Stimulated activated memory B cell treated with anti-CD40 and anti-IgM and Interleukin-4, amounts not matched to agents 10 μg/mL and 1 μg/mL and 100 μg/mL, for 72 hours (primary cell): ENCODE measurements around the gene TRAPPC3L.

Experiments used
- ATAC-seq: fragments of 150-1000 bp; cut with Tn5 transposase; 2 replicates; pipeline ENCODE4 v1.10.0; 2021
- H3K27ac Mint-ChIP-seq: one replicate; pipeline ENCODE4 v1.8.0; 2022; ENCODE audit warnings: mild to moderate bottlenecking, mixed read lengths
- H3K27me3 Mint-ChIP-seq: one replicate; pipeline ENCODE4 v1.8.0; 2022; ENCODE audit warnings: mixed read lengths
- H3K36me3 Mint-ChIP-seq: one replicate; pipeline ENCODE4 v1.8.0; 2022; ENCODE audit warnings: mixed read lengths
- H3K4me1 Mint-ChIP-seq: one replicate; pipeline ENCODE4 v1.8.0; 2022; ENCODE audit warnings: mixed read lengths
- H3K4me3 Mint-ChIP-seq: one replicate; pipeline ENCODE4 v1.8.0; 2022; ENCODE audit warnings: mild to moderate bottlenecking, moderate library complexity, mixed read lengths
- H3K9me3 Mint-ChIP-seq: one replicate; pipeline ENCODE4 v1.8.0; 2022; ENCODE audit warnings: mixed read lengths

The TRAPPC3L gene

DNA sequence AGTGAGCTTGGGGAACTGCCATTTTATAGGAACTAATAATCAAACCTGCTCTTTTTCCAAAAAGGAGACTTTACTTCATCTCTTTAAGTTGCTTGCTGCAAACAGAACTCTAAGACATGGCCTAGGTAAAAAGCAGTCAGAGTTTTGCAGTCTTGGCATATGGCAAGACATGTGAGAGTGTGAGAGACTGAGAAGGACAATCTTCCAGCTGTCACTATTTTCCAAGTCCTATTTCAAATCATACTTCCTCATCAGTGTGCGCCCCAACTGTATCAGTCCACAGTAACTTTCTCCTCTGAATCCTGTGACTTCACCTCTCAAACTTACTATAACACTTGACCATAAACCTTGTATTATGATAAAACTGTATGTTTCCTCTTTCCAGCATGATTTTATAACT is 74.0 kb downstream of the TRAPPC3L start:
- H3K4me3 Mint-ChIP-seq, result no peak overlapping the region
- peak overlapping the region; percentile 19 for H3K27ac Mint-ChIP-seq
- no peaks in the 10 kb centered on the region for H3K9me3 Mint-ChIP-seq
- peaks cover 51% of the 10 kb centered on the region for H3K4me1 Mint-ChIP-seq
- no peaks in the 10 kb centered on the region for H3K36me3 Mint-ChIP-seq
- no peak for ATAC-seq
- no peaks in the 10 kb centered on the region for H3K27me3 Mint-ChIP-seq

DNA sequence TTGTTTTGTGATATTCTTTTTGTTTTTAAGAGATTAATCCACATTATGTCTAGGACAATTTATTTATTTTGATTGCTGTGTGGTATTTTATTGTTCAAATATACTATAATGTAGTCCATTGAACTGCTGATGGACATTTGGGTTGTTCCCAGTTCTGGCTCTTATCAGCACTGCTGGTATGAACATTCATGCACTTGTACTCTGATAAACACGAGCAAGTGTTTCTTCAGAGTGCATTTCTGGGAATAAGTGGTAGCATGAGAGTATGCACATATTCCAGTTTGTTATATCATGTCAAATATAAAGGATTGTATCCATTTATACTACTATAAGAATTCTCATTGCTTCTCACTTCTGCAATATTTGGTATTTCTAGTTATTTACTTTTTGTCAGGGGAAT is 77.2 kb downstream of the TRAPPC3L start:
- ATAC-seq, result no peak
- Mint-ChIP-seq H3K4me1 (peaks cover 51% of the 10 kb centered on the region), H3K9me3 (no peaks in the 10 kb centered on the region), H3K27ac (peak overlapping the region; percentile 25), H3K27me3 (no peaks in the 10 kb centered on the region), H3K4me3 (no peak overlapping the region), H3K36me3 (no peaks in the 10 kb centered on the region)

DNA sequence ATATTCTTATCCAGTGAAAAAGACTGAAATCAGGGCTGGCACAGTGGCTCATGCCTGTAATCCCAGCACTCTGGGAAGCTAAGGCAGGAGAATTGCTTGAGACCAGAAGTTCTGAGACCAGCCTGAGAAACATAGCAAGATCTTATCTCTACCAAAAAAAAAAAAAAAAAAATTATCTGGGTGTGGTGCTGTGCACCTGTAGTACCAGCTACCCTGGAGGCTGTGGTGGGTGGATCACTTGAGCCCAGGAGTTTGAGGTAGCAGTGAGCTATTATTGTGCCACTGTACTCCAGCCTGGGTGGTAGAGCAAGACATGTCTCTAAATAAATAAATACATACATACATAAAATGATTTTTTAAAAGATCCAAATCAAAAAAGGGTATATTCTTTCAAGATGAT is 78.0 kb downstream of the TRAPPC3L start:
- Mint-ChIP-seq H3K4me3 (no peak overlapping the region), H3K4me1 (peaks cover 48% of the 10 kb centered on the region), H3K9me3 (no peaks in the 10 kb centered on the region), H3K27ac (peak overlapping the region; percentile 70), H3K27me3 (no peaks in the 10 kb centered on the region), H3K36me3 (no peaks in the 10 kb centered on the region)
- peak; percentile 29 for ATAC-seq

- H3K27me3 Mint-ChIP-seq, result no peaks in the 10 kb centered on the region
- H3K4me1 Mint-ChIP-seq, result peaks cover 48% of the 10 kb centered on the region
- peak overlapping the region; percentile 70 for H3K27ac Mint-ChIP-seq
- no peaks in the 10 kb centered on the region for H3K9me3 Mint-ChIP-seq
- ATAC-seq, result no peak
- no peaks in the 10 kb centered on the region for H3K36me3 Mint-ChIP-seq
- no peak overlapping the region for H3K4me3 Mint-ChIP-seq
Measured at GRCh38 chr6:116467096-116467495, 78.4 kb downstream of the TRAPPC3L start.

GRCh38 chr6:116465246-116465645 is 80.2 kb downstream of the TRAPPC3L start:
- no peaks in the 10 kb centered on the region for H3K9me3 Mint-ChIP-seq
- peaks cover 60% of the 10 kb centered on the region for H3K4me1 Mint-ChIP-seq
- no peaks in the 10 kb centered on the region for H3K27me3 Mint-ChIP-seq
- H3K27ac Mint-ChIP-seq, result peak overlapping the region; percentile 81
- H3K36me3 Mint-ChIP-seq, result no peaks in the 10 kb centered on the region
- ATAC-seq, result peak; percentile 73
- peak overlapping the region; percentile 11 for H3K4me3 Mint-ChIP-seq

- H3K9me3 Mint-ChIP-seq, result no peaks in the 10 kb centered on the region
- H3K27ac Mint-ChIP-seq, result no peak overlapping the region
- ATAC-seq, result no peak
- H3K36me3 Mint-ChIP-seq, result no peaks in the 10 kb centered on the region
- H3K27me3 Mint-ChIP-seq, result no peaks in the 10 kb centered on the region
- H3K4me3 Mint-ChIP-seq, result no peak overlapping the region
- peaks cover 54% of the 10 kb centered on the region for H3K4me1 Mint-ChIP-seq
Measured at GRCh38 chr6:116463301-116463700, 82.2 kb downstream of the TRAPPC3L start.

GRCh38 chr6:116461932-116462885 is 83.3 kb downstream of the TRAPPC3L start:
- no peaks in the 10 kb centered on the region for H3K36me3 Mint-ChIP-seq
- peak; percentile 91 for ATAC-seq
- H3K4me1 Mint-ChIP-seq, result peaks cover 44% of the 10 kb centered on the region
- peak overlapping the region; percentile 82 for H3K4me3 Mint-ChIP-seq
- H3K9me3 Mint-ChIP-seq, result no peaks in the 10 kb centered on the region
- peak overlapping the region; percentile 88 for H3K27ac Mint-ChIP-seq
- no peaks in the 10 kb centered on the region for H3K27me3 Mint-ChIP-seq

DNA sequence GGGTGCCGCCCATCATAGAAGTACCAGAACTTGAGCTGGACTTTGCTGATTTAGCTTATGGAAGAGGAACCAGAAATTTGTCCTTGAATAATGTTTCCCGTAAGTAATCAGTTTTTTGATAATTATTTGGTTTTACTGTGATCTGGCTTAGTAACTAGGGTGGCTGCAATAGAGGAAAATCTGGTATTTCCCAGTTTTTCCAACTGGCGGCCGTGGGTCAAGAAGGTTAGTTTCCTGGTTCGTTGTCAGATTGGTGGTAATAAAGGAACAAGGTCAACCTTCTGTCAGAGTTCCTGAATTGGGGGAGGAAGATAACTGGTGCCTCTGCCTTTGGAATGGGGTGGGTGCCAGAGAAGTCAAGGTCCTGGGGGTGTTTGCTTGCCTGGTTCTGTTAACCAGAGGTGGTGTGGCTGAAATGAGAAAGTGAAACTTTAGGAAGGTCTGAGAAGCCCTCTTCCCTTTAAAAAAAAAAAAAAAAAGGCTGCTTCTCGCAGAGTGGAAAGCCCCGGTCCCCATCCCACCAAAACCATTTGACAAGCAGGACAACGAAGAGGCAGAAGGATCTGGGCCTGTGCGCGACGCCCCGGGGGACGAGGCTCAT is 84.1 kb downstream of the TRAPPC3L start, which contains the start of gene CALHM6:
Gene CALHM6 (plus strand): TSS at position 45 of the 601 bp plus-strand sequence. CDS start 555 bp downstream, at position 600.
- Mint-ChIP-seq H3K36me3 (no peaks in the 10 kb centered on the region), H3K4me1 (peaks cover 37% of the 10 kb centered on the region), H3K4me3 (peak within 1 kb of the TSS; percentile 82), H3K9me3 (no peaks in the 10 kb centered on the region), H3K27ac (peak within 1 kb of the TSS; percentile 88), H3K27me3 (no peaks in the 10 kb centered on the region)
- ATAC-seq, result no peak

- Mint-ChIP-seq H3K36me3 (no peaks in the 10 kb centered on the region), H3K9me3 (no peaks in the 10 kb centered on the region), H3K27ac (no peak overlapping the region), H3K4me3 (no peak overlapping the region), H3K27me3 (no peaks in the 10 kb centered on the region), H3K4me1 (peaks cover 23% of the 10 kb centered on the region)
- ATAC-seq, result no peak
Measured at GRCh38 chr6:116459927-116460326, 85.6 kb downstream of the TRAPPC3L start.

GRCh38 chr6:116458264-116458663 is 87.2 kb downstream of the TRAPPC3L start:
- no peak for ATAC-seq
- Mint-ChIP-seq H3K36me3 (no peaks in the 10 kb centered on the region), H3K9me3 (no peaks in the 10 kb centered on the region), H3K4me1 (peaks cover 11% of the 10 kb centered on the region), H3K27ac (no peak overlapping the region), H3K4me3 (no peak overlapping the region), H3K27me3 (no peaks in the 10 kb centered on the region)

GRCh38 chr6:116456927-116457326 is 88.6 kb downstream of the TRAPPC3L start:
- H3K36me3 Mint-ChIP-seq, result no peaks in the 10 kb centered on the region
- no peak overlapping the region for H3K4me3 Mint-ChIP-seq
- no peak overlapping the region for H3K27ac Mint-ChIP-seq
- peaks cover 11% of the 10 kb centered on the region for H3K4me1 Mint-ChIP-seq
- ATAC-seq, result no peak
- no peaks in the 10 kb centered on the region for H3K27me3 Mint-ChIP-seq
- no peaks in the 10 kb centered on the region for H3K9me3 Mint-ChIP-seq

GRCh38 chr6:116456106-116456505 is 89.4 kb downstream of the TRAPPC3L start:
- no peak overlapping the region for H3K27ac Mint-ChIP-seq
- no peak overlapping the region for H3K4me3 Mint-ChIP-seq
- H3K9me3 Mint-ChIP-seq, result no peaks in the 10 kb centered on the region
- no peak for ATAC-seq
- H3K27me3 Mint-ChIP-seq, result no peaks in the 10 kb centered on the region
- H3K4me1 Mint-ChIP-seq, result peaks cover 11% of the 10 kb centered on the region
- H3K36me3 Mint-ChIP-seq, result no peaks in the 10 kb centered on the region

GRCh38 chr6:116452531-116452930 is 93.0 kb downstream of the TRAPPC3L start:
- Mint-ChIP-seq H3K4me1 (peaks cover 30% of the 10 kb centered on the region), H3K27me3 (no peaks in the 10 kb centered on the region), H3K36me3 (no peaks in the 10 kb centered on the region), H3K27ac (no peak overlapping the region), H3K4me3 (no peak overlapping the region), H3K9me3 (no peaks in the 10 kb centered on the region)
- ATAC-seq, result no peak

DNA sequence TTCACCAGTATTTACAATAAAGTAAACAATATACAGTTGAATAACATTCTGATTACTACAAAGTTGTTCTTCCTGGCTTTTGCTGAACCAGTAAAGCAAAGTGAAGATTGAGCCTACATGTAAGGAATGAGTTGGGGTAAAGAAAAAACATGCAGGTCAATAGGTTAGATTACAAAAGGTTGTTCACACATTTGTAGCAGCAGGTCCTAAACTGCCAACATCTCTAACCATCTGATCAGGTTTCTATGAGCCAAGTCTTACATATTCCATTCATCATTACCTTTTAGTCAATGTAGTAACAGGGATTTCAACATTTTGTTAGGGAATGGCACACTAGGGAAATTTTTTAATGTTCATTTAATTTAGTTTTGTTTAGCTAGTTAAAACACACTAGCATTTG is 93.6 kb downstream of the TRAPPC3L start:
- H3K4me1 Mint-ChIP-seq, result peaks cover 30% of the 10 kb centered on the region
- H3K9me3 Mint-ChIP-seq, result no peaks in the 10 kb centered on the region
- H3K27me3 Mint-ChIP-seq, result no peaks in the 10 kb centered on the region
- H3K4me3 Mint-ChIP-seq, result no peak overlapping the region
- no peak for ATAC-seq
- no peaks in the 10 kb centered on the region for H3K36me3 Mint-ChIP-seq
- peak overlapping the region; percentile 73 for H3K27ac Mint-ChIP-seq

DNA sequence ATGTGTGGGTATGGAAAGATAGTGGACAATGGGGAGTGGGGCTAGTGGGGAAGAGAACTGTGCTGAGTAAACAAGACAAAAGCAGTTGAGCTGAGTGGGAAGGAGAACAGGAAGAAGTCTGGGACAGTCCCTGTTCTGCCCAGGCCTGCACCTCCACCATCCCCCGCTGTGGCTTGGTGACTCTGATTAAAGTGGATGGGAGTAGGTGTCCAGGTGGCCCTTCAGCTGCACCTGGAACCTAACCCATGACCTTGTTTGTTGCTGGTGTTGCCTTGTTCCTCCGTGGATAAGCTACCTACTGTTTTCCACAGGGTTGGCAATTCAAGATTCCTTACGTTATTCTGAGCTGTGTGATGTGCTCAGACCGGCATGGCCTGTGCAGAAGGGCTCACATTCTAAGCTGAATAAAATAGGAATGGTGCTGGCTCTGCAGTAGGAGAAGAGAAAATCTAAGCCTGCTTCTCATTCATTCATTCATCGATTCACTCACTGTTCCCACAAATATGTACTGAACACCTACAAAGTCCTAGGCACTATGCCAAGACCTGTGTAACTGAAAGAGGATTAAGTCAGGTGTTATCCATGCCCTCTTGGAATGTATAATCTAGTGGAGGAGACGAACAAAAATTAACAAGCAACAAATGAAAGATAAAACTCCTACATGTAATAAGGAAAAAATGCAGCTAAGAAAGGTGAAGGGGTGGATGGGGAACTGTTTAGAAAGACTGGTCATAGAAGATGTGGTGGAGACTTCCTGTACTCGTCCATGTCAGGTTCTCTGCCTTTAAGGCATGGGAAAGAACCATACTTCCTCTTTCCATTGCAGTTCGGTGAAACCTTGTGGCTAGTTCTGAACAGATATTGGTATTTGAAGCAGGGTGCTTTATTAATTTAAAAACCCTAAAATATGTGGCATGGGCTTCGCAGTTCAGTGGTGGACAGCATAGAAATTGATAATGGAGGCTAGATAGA is 94.4 kb downstream of the TRAPPC3L start:
- H3K9me3 Mint-ChIP-seq, result no peaks in the 10 kb centered on the region
- H3K36me3 Mint-ChIP-seq, result no peaks in the 10 kb centered on the region
- H3K4me1 Mint-ChIP-seq, result peaks cover 30% of the 10 kb centered on the region
- ATAC-seq, result peak; percentile 95
- no peaks in the 10 kb centered on the region for H3K27me3 Mint-ChIP-seq
- peak overlapping the region; percentile 45 for H3K4me3 Mint-ChIP-seq
- peak overlapping the region; percentile 73 for H3K27ac Mint-ChIP-seq
